ENCODE results near the gene DOCK2. TPM values are rescaled to one million over a fixed set of nuclear protein-coding genes. Genes with fewer than 3 reads are reported as not detected.

The DOCK2 gene
- total and polyA plus RNA-seq, 8 donors, result 0.73 to 15.6 (median 1.7) TPM

DNA sequence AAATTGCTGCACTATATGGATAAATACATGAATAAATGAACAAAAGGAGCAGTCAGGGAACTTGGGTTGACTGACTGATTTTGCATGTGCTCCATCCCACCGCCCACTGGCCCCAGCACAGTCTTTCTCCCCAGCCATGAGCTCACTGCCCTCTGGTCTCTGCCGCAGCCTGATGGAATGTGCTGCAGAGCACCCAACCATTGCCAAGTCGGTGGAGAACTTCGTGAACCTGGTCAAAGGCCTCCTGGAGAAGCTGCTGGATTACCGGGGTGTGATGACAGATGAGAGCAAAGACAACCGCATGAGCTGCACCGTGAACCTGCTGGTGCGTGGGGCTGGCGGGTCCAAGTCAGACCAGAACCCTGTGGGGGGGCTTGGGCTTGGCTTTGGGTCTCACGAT is 397.2 kb downstream of the DOCK2 start:
- intact Hi-C loops (cut with DNase I), result no loop called here
- DNase-seq (no peak), ATAC-seq (no peak), FAIRE-seq (no peak)
- 70 to 83% methylated on average over 10 of the region's 10 CpGs for WGBS, 2 donors
- H3K4me1 ChIP-seq, result no peaks in the 10 kb centered on the region
- H3K27me3 ChIP-seq, result no peaks in the 10 kb centered on the region
- H3K36me3 ChIP-seq, result no peaks in the 10 kb centered on the region
- H3K9me3 ChIP-seq, result no peaks in the 10 kb centered on the region
- TF ChIP-seq, protein P1, sequence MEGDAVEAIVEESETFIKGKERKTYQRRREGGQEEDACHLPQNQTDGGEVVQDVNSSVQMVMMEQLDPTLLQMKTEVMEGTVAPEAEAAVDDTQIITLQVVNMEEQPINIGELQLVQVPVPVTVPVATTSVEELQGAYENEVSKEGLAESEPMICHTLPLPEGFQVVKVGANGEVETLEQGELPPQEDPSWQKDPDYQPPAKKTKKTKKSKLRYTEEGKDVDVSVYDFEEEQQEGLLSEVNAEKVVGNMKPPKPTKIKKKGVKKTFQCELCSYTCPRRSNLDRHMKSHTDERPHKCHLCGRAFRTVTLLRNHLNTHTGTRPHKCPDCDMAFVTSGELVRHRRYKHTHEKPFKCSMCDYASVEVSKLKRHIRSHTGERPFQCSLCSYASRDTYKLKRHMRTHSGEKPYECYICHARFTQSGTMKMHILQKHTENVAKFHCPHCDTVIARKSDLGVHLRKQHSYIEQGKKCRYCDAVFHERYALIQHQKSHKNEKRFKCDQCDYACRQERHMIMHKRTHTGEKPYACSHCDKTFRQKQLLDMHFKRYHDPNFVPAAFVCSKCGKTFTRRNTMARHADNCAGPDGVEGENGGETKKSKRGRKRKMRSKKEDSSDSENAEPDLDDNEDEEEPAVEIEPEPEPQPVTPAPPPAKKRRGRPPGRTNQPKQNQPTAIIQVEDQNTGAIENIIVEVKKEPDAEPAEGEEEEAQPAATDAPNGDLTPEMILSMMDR (IDR thresholded peaks at IDR 0.05), result no peak
- H3K27ac ChIP-seq, result no peak overlapping the region
- H3K4me3 ChIP-seq, result no peak overlapping the region

DNA sequence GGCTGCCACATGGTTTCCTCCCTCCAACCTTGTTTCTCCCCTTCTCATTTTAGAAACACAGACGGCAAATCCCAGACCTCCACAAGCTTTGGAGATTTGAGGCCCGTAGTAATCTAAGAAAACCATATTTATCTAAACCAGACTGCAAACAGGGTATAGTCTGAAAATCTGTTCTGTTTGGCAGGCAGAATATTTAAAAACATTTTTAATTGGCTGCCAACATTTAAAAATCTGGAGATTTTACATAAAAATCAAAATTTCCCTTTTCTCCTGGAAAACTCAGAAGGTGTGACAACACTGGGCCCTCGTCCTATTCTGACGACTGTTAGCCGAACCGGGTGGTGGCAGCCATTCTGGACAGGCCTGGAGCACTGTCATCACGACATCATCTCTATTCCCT is 401.2 kb downstream of the DOCK2 start:
- WGBS, 2 donors, result 85 to 90% methylated on average over 7 of the region's 7 CpGs
- FAIRE-seq (no peak), ATAC-seq (no peak), DNase-seq (no peak)
- H3K4me3 ChIP-seq, result no peak overlapping the region
- intact Hi-C loops (cut with DNase I), result no loop called here
- H3K4me1 ChIP-seq, result no peaks in the 10 kb centered on the region
- H3K27me3 ChIP-seq, result no peaks in the 10 kb centered on the region
- H3K27ac ChIP-seq, result no peak overlapping the region
- no peaks in the 10 kb centered on the region for H3K36me3 ChIP-seq
- TF ChIP-seq, protein P1 (IDR thresholded peaks at IDR 0.05), result no peak
- H3K9me3 ChIP-seq, result no peaks in the 10 kb centered on the region

DNA sequence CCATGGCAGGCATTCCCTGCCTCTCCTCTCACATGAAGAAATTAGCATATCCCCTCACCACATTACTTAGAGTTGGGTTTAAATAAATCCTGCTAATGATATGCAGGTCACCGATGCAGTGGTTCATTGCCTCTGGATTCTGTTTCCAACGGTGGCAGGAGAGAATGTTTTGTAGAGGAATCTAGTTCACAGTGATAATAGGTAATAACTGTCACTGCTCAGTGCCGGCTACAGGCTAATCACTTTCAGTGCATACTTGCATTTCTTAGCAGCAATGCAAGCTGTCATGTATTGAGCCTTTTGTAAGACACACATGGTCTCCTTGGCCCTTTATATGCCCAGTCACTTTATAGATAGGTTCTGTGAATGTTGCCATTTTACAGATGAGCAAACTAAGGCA is 402.8 kb downstream of the DOCK2 start:
- Histone ChIP-seq H3K4me1 (no peaks in the 10 kb centered on the region), H3K27ac (no peak overlapping the region), H3K4me3 (no peak overlapping the region), H3K9me3 (no peaks in the 10 kb centered on the region), H3K27me3 (no peaks in the 10 kb centered on the region), H3K36me3 (no peaks in the 10 kb centered on the region)
- intact Hi-C loops (cut with DNase I), result no loop called here
- DNase-seq (no peak), FAIRE-seq (no peak), ATAC-seq (no peak)
- WGBS, 2 donors, result 65 to 71% methylated on average over 3 of the region's 3 CpGs
- TF ChIP-seq, protein P1 (IDR thresholded peaks at IDR 0.05), result no peak

DNA sequence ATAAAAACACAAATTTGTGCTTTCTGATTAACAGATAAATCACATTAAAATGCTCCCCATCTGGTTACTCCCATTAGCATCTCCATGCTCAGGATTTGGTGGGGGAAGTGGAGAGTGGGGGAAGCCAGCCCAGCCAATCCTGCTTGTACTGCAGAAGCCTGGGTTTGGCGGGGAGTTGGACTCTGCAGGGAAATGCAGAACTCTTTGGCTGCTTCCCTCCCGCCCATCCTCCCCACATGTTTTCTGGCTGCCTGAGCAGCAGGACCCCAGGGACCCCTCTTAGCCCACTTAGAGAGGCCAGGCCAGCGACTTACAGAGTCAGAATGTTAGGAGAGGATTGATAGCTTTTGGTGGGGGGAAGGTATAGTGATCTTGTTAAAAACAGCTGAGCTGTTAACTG is 409.2 kb downstream of the DOCK2 start:
- H3K27me3 ChIP-seq, result no peaks in the 10 kb centered on the region
- no peak for DNase-seq

DNA sequence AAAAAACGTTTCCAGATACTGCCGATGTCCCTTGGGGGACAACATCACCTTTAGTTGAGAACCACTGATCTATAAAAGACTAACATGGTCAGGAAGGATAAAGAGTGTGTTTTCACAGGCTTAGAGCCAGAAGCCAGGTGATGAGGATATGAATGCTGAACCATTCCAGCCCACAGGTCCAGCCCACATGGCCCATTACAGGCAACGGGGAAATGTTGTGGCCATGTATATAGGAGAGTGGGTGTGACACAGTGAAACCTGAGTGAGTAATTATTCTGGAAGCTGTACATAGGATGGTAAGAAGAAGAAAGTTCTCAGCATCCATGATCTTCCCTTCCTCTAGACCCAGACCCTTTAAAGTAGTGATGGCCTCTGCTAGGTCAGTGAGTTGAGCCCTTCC is 412.6 kb downstream of the DOCK2 start:
- TF ChIP-seq, protein P1 (IDR thresholded peaks at IDR 0.05), result no peak
- ATAC-seq (no peak), DNase-seq (no peak), FAIRE-seq (no peak)
- H3K4me3 ChIP-seq, result no peak overlapping the region
- WGBS, 2 donors, result 68 to 70% methylated on average over 3 of the region's 3 CpGs
- intact Hi-C loops (cut with DNase I), result no loop called here
- H3K27ac ChIP-seq, result no peak overlapping the region
- no peaks in the 10 kb centered on the region for H3K36me3 ChIP-seq
- no peaks in the 10 kb centered on the region for H3K4me1 ChIP-seq
- H3K9me3 ChIP-seq, result no peaks in the 10 kb centered on the region
- no peaks in the 10 kb centered on the region for H3K27me3 ChIP-seq

More for the DNA sequence above, 409.2 kb downstream of the DOCK2 start:
- TF ChIP-seq, protein P1 (IDR thresholded peaks at IDR 0.05), result no peak
- ATAC-seq (no peak), FAIRE-seq (no peak)
- intact Hi-C loops (cut with DNase I), result no loop called here
- 48 to 60% methylated on average over 3 of the region's 3 CpGs for WGBS, 2 donors
- Histone ChIP-seq H3K4me3 (no peak overlapping the region), H3K4me1 (no peaks in the 10 kb centered on the region), H3K36me3 (no peaks in the 10 kb centered on the region), H3K9me3 (no peaks in the 10 kb centered on the region), H3K27ac (no peak overlapping the region)
